H1 (cell line): ENCODE data around the gene ZBTB49. TPM values are rescaled to one million over a fixed set of nuclear protein-coding genes. Genes with fewer than 3 reads are reported as not detected.

Source experiments
- CTCF ChIA-PET: fragments of 300-600 bp; sonication (Branson Sonifier 250); formaldehyde crosslinking; loops from one replicate; lab custom pipeline; 2021; ENCODE audit not compliant: partially characterized antibody; lab: Charles Lee
- POLR2A ChIA-PET: fragments of 300-600 bp; sonication (Branson Sonifier 250); formaldehyde crosslinking; loops from one replicate; lab custom pipeline; 2021; ENCODE audit warnings: inconsistent platforms; ENCODE audit not compliant: partially characterized antibody; lab: Charles Lee
- DNase-seq, 2 experiments: peaks; one replicate each; pipeline versions ENCODE4 v3.0.0 to v3.0.0-alpha.2; 2010 to 2022; ENCODE audit warnings: low spot score in 2 of 2, low read depth in 1 of 2, mixed read lengths in 1 of 2
- FAIRE-seq: peaks from 2 replicates; lab custom pipeline; 2011; peaks lifted over from hg19 to GRCh38; lab: Jason Lieb, UNC
- H2AFZ ChIP-seq: 2 replicates; pipeline ENCODE4 v1.8.1; 2012; ENCODE audit warnings: low read length, inconsistent platforms
- H2AK5ac ChIP-seq: 2 replicates; pipeline ENCODE4 v1.6.1; 2013; ENCODE audit warnings: low read depth, low read length
- H2BK120ac ChIP-seq: replicated peaks from 2 replicates; pipeline ENCODE3; 2013; ENCODE audit warnings: low read depth, low read length, inconsistent platforms
- H2BK12ac ChIP-seq: 2 replicates; pipeline ENCODE4 v1.6.1; 2013; ENCODE audit warnings: low read depth, low read length
- H2BK15ac ChIP-seq: 2 replicates; pipeline ENCODE4 v1.6.1; 2013; ENCODE audit warnings: low read length
- H2BK20ac ChIP-seq: 2 replicates; pipeline ENCODE4 v1.6.1; 2013; ENCODE audit warnings: low read length
- H2BK5ac ChIP-seq: 2 replicates; pipeline ENCODE4 v1.6.1; 2013; ENCODE audit warnings: low read depth, low read length
- H3K14ac ChIP-seq: 2 replicates; pipeline ENCODE4 v1.6.1; 2013; ENCODE audit warnings: inconsistent platforms; ENCODE audit not compliant: insufficient read length
- H3K18ac ChIP-seq: 2 replicates; pipeline ENCODE4 v1.6.1; 2013; ENCODE audit warnings: low read length; ENCODE audit errors: extremely low read depth
- H3K23ac ChIP-seq: 2 replicates; pipeline ENCODE4 v1.6.1; 2013; ENCODE audit warnings: inconsistent platforms; ENCODE audit not compliant: insufficient read length
- H3K23me2 ChIP-seq: 2 replicates; pipeline ENCODE4 v1.6.1; 2013; ENCODE audit warnings: low read depth, low read length
- H3K27ac ChIP-seq: 2 replicates; pipeline ENCODE4 v1.6.1; 2011; ENCODE audit warnings: low read depth, low read length, inconsistent platforms
- H3K27me3 ChIP-seq, 4 experiments: replicated peaks in 1 of 4; 1 replicate in 1 of 4; 2 replicates in 3 of 4; pipeline versions ENCODE4 v1.6.1 to v1.8.1; 2011 to 2013; ENCODE audit warnings: low read length in 3 of 4, mild to moderate bottlenecking in 3 of 4, inconsistent platforms in 2 of 4, mixed read lengths in 2 of 4, moderate library complexity in 1 of 4; ENCODE audit not compliant: control insufficient read depth in 3 of 4, insufficient read depth in 3 of 4; ENCODE audit errors: extremely low read depth in 1 of 4
- H3K36me3 ChIP-seq, 4 experiments: 2 replicates each; pipeline versions ENCODE4 v1.6.1 to v1.8.1; 2011 to 2013; ENCODE audit warnings: mild to moderate bottlenecking in 4 of 4, low read length in 3 of 4, moderate library complexity in 2 of 4, control low read depth in 1 of 4, inconsistent platforms in 1 of 4; ENCODE audit not compliant: insufficient read depth in 4 of 4, control insufficient read depth in 2 of 4
- H3K4ac ChIP-seq: replicated peaks from 2 replicates; pipeline ENCODE3; 2013; ENCODE audit warnings: low read length, low read depth, mixed read lengths, inconsistent platforms; ENCODE audit not compliant: insufficient read length
- H3K4me1 ChIP-seq, 4 experiments: replicated peaks in 1 of 4; 1 replicate in 1 of 4; 2 replicates in 3 of 4; pipeline versions ENCODE4 v1.6.1 to v1.8.1; 2011 to 2013; ENCODE audit warnings: low read length in 3 of 4, inconsistent platforms in 2 of 4, mixed read lengths in 1 of 4; ENCODE audit not compliant: insufficient read depth in 4 of 4, control insufficient read depth in 3 of 4
- H3K4me2 ChIP-seq, 2 experiments: 2 replicates each; pipeline versions ENCODE4 v1.6.1 to v1.8.1; 2011 to 2013; ENCODE audit warnings: low read depth in 2 of 2, low read length in 2 of 2, control low read depth in 1 of 2, inconsistent platforms in 1 of 2, mild to moderate bottlenecking in 1 of 2; ENCODE audit not compliant: insufficient read depth in 1 of 2
- H3K4me3 ChIP-seq, 4 experiments: fragments of 200-600, 300-600 bp in 1 of 4; sonication (generic), shearing (Covaris generic), sonication (Bioruptor Twin) in 1 of 4; 2 replicates each; pipeline versions ENCODE4 v1.5.1 to v1.8.1; 2011 to 2016; ENCODE audit warnings: low read length in 4 of 4, low read depth in 3 of 4, control low read depth in 2 of 4, inconsistent platforms in 2 of 4, mild to moderate bottlenecking in 2 of 4, mixed read lengths in 1 of 4, moderate library complexity in 1 of 4; ENCODE audit not compliant: insufficient read depth in 2 of 4; ENCODE audit errors: extremely low read depth in 1 of 4
- H3K56ac ChIP-seq: replicated peaks from 2 replicates; pipeline ENCODE3; 2013; ENCODE audit warnings: low read depth, mild to moderate bottlenecking, mixed read lengths, low read length, inconsistent platforms; ENCODE audit not compliant: insufficient read length
- H3K79me1 ChIP-seq: 2 replicates; pipeline ENCODE4 v1.6.1; 2013; ENCODE audit warnings: low read depth, low read length, control low read depth
- H3K79me2 ChIP-seq, 2 experiments: 2 replicates each; pipeline versions ENCODE4 v1.6.1 to v1.8.1; 2012 to 2013; ENCODE audit warnings: low read length in 2 of 2, mild to moderate bottlenecking in 2 of 2, inconsistent platforms in 1 of 2; ENCODE audit not compliant: insufficient read depth in 2 of 2, control insufficient read depth in 1 of 2
- H3K9ac ChIP-seq, 4 experiments: replicated peaks in 1 of 4; 1 replicate in 1 of 4; 2 replicates in 3 of 4; pipeline versions ENCODE4 v1.6.1 to v1.8.1; 2011 to 2013; ENCODE audit warnings: low read depth in 3 of 4, low read length in 3 of 4, control low read depth in 2 of 4, mild to moderate bottlenecking in 2 of 4, moderate library complexity in 2 of 4, inconsistent platforms in 1 of 4; ENCODE audit errors: extremely low read depth in 1 of 4
- H3K9me3 ChIP-seq, 2 experiments: 2 replicates each; pipeline versions ENCODE4 v1.6.1 to v1.8.1; 2012 to 2013; ENCODE audit warnings: mild to moderate bottlenecking in 2 of 2, moderate library complexity in 2 of 2, control low read depth in 1 of 2, inconsistent platforms in 1 of 2, low read depth in 1 of 2, low read length in 1 of 2, mixed read lengths in 1 of 2; ENCODE audit not compliant: insufficient read depth in 2 of 2
- H4K20me1 ChIP-seq, 2 experiments: replicated peaks in 1 of 2; 2 replicates each; pipeline versions ENCODE3 to v1.8.1; 2011 to 2013; ENCODE audit warnings: inconsistent platforms in 2 of 2, low read length in 2 of 2, mild to moderate bottlenecking in 1 of 2; ENCODE audit not compliant: insufficient read depth in 2 of 2, control insufficient read depth in 1 of 2
- H4K5ac ChIP-seq: 2 replicates; pipeline ENCODE4 v1.6.1; 2013; ENCODE audit warnings: low read length, low read depth, mixed read lengths, inconsistent platforms; ENCODE audit not compliant: insufficient read length
- H4K8ac ChIP-seq: 2 replicates; pipeline ENCODE4 v1.8.0; 2013; ENCODE audit warnings: mild to moderate bottlenecking, moderate library complexity, low read length, inconsistent platforms; ENCODE audit not compliant: insufficient read depth; ENCODE audit errors: extremely low read depth
- H4K91ac ChIP-seq: replicated peaks from 2 replicates; pipeline ENCODE3; 2013; ENCODE audit warnings: low read length, mixed read lengths, inconsistent platforms; ENCODE audit not compliant: insufficient read length
- BCL11A ChIP-seq, 2 experiments: IDR thresholded peaks; one replicate each; pipeline ENCODE4 v1.6.1; 2011; ENCODE audit warnings: low read depth in 2 of 2, low read length in 2 of 2, mild to moderate bottlenecking in 2 of 2
- CBX5 ChIP-seq: fragments of 300-800, 300-1000 bp; sonication (generic); IDR thresholded peaks from 2 replicates; pipeline ENCODE4 v1.7.1; 2016; ENCODE audit warnings: antibody characterized with exemption, low read length, low read depth
- CTBP2 ChIP-seq: IDR thresholded peaks from 2 replicates; pipeline ENCODE4 v1.7.0; 2011; ENCODE audit warnings: borderline replicate concordance, mild to moderate bottlenecking, moderate library complexity, mixed read lengths, low read length; ENCODE audit not compliant: insufficient read depth, insufficient read length
- E2F6 ChIP-seq: IDR thresholded peaks from 2 replicates; pipeline ENCODE4 v1.6.1; 2012; ENCODE audit warnings: inconsistent platforms
- KDM1A ChIP-seq: fragments of 200-600, 300-600 bp; sonication (generic); IDR thresholded peaks from 2 replicates; pipeline ENCODE4 v1.7.1; 2016; ENCODE audit warnings: mild to moderate bottlenecking, low read length, borderline replicate concordance
- NRF1 ChIP-seq: IDR thresholded peaks from 2 replicates; pipeline ENCODE4 v1.6.1; 2011; ENCODE audit warnings: mild to moderate bottlenecking, low read depth, low read length, improper control_type of control experiment
- POLR2A ChIP-seq, 2 experiments: IDR thresholded peaks; 1 replicate in 1 of 2; 2 replicates in 1 of 2; pipeline ENCODE4 v1.6.1; 2011; ENCODE audit warnings: low read depth in 2 of 2, low read length in 2 of 2, mild to moderate bottlenecking in 2 of 2; ENCODE audit errors: control extremely low read depth in 1 of 2
- RXRA ChIP-seq: IDR thresholded peaks from 2 replicates; pipeline ENCODE4 v1.6.1; 2011; ENCODE audit warnings: low read depth, mild to moderate bottlenecking, low read length, moderate library complexity; ENCODE audit not compliant: insufficient read depth
- SRF ChIP-seq: IDR thresholded peaks from 2 replicates; pipeline ENCODE4 v1.6.1; 2011; ENCODE audit warnings: mild to moderate bottlenecking, low read depth, low read length, moderate library complexity
- SUZ12 ChIP-seq: fragments of 200-600 bp; sonication (generic); IDR thresholded peaks from 2 replicates; pipeline ENCODE4 v1.6.1; 2012; ENCODE audit warnings: mild to moderate bottlenecking, inconsistent platforms, low read length, moderate library complexity, mixed read lengths
- YY1 ChIP-seq: IDR thresholded peaks from 2 replicates; pipeline ENCODE4 v1.6.1; 2011; ENCODE audit warnings: low read depth, mild to moderate bottlenecking, low read length
- ZNF274 ChIP-seq: IDR thresholded peaks from 2 replicates; pipeline ENCODE4 v1.7.0; 2012; ENCODE audit warnings: low read length, borderline replicate concordance; ENCODE audit errors: extremely low read depth
- WGBS, 2 experiments: shearing (Covaris generic) in 1 of 2; methylation state at CpG; one replicate each; pipeline versions ENCODE4 v1.1.6 to v1.1.7; 2013 to 2015; ENCODE audit warnings: low lambda C conversion rate in 2 of 2, mixed read lengths in 2 of 2, inconsistent platforms in 1 of 2, low coverage in 1 of 2, missing lambda C conversion rate in 1 of 2; ENCODE audit not compliant: insufficient replicate concordance in 2 of 2, insufficient coverage in 1 of 2, insufficient read length in 1 of 2; ENCODE audit errors: extremely low coverage in 1 of 2, missing lambda C conversion rate in 1 of 2; 5-methylcytosine and 5-hydroxymethylcytosine counted together
- polyA plus RNA-seq, 7 experiments: library from polyadenylated mRNA; depleted of rRNA in 3 of 7; stranded (reverse) in 5 of 7; unstranded in 2 of 7; fragments of >200 nt in 5 of 7; fragments of 200-250 nt in 2 of 7; gene quantifications; 1 replicate in 5 of 7; 2 replicates in 1 of 7; 4 replicates in 1 of 7; pipeline versions ENCODE4 v1.2.1 to v1.2.3, GENCODE V29; 2011 to 2013; ENCODE audit warnings: missing spikeins in 2 of 7, mixed read lengths in 2 of 7
- total RNA-seq: library from RNA; stranded (reverse); fragmentation: NEBNext Ultra II Directional; extraction: Animal tissue kit (Norgen Biotek cat#: 25700); gene quantifications from 2 replicates; pipeline ENCODE4 v1.2.1, GENCODE V29; 2021

ZBTB49 gene
- total and polyA plus RNA-seq, 2 of the 8 experiments (the other 6 are each of a cell fraction or from before 2014, with no cell fraction given) = 4.2 to 6.8 TPM

GRCh38 chr4:4328840-4329239 lies 38.8 kb downstream of the ZBTB49 start:
- Histone ChIP-seq H2BK15ac (no peak overlapping the region), H2BK120ac (no peak overlapping the region), H3K14ac (no peak overlapping the region), H3K79me1 (no peaks in the 10 kb centered on the region), H3K36me3 (no peaks in the 10 kb centered on the region), H3K9me3 (no peaks in the 10 kb centered on the region), H3K4me2 (no peak overlapping the region), H2AFZ (no peak overlapping the region), H3K9ac (no peak overlapping the region), H4K5ac (no peak overlapping the region), H4K20me1 (no peaks in the 10 kb centered on the region), H3K56ac (no peak overlapping the region), H4K91ac (no peak overlapping the region), H4K8ac (no peak overlapping the region), H3K79me2 (no peaks in the 10 kb centered on the region), H3K18ac (no peak overlapping the region), H3K4me1 (peaks cover 0 to 4% (median 1%) of the 10 kb centered on the region in 4 experiments; a peak in 2 of 7 replicates), H3K23ac (no peak overlapping the region), H3K27me3 (no peaks in the 10 kb centered on the region), H2BK5ac (no peak overlapping the region), H3K4me3 (no peak overlapping the region), H2BK20ac (no peak overlapping the region), H3K4ac (no peak overlapping the region), H3K27ac (no peak overlapping the region), H2AK5ac (no peak overlapping the region), H2BK12ac (no peak overlapping the region), H3K23me2 (no peaks in the 10 kb centered on the region)
- POLR2A ChIA-PET = no interaction called here
- no peak for FAIRE-seq
- DNase-seq = no peak
- WGBS, 2 experiments = 85% methylated on average over 4 of the region's 4 CpGs; no CpG with 5 or more reads in 1 of the 2 experiments
- CTCF ChIA-PET = interaction anchor here (0.7 to 1.8 kb wide), 7 partner anchors 9 to 73 kb away, joined by 3 to 8 read pairs (median 3); no protein-coding TSS in a partner anchor
- TF ChIP-seq ZNF274 (no peak), SUZ12 (no peak), YY1 (no peak), NRF1 (no peak), BCL11A (IDR thresholded peaks at IDR 0.05; ENCODE audit: low read depth in 2 of 2, low read length in 2 of 2) (no peak), SRF (no peak), CTBP2 (no peak), POLR2A (IDR thresholded peaks at IDR 0.05; ENCODE audit: control extremely low read depth in 1 of 2, low read depth in 2 of 2, low read length in 2 of 2) (no peak), E2F6 (no peak), CBX5 (no peak), RXRA (no peak), KDM1A (no peak)
